GM12874 (cell line): ENCODE results near the gene OLFM2.

Experiments
- TF ChIP-seq, protein P1 (sequence below): IDR thresholded peaks from 2 replicates; pipeline ENCODE4 v1.5.1; 2011; ENCODE audit warnings: low read depth, mild to moderate bottlenecking, control low read depth, low read length, moderate library complexity; ENCODE audit not compliant: insufficient read depth

OLFM2 gene

DNA sequence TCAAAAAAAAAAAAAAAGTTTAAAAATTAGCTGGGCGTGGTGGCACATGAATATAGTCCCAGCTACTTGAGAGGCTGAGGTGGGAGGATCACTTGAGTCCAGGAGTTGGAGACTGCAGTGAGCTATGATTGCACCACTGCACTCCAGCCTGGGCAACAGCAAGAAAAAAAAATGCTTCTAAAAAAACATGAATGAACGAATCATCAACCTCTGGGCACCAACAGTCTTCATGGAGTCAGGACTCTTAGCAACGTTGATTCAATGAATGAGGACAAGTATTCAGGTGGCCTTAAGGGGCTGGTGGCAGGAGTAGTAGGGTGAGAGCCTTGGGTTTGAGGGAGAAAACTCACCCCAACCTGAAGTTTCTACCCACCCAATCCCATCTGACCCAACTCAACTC is 20.6 kb upstream of the OLFM2 start:
- TF ChIP-seq, protein P1, sequence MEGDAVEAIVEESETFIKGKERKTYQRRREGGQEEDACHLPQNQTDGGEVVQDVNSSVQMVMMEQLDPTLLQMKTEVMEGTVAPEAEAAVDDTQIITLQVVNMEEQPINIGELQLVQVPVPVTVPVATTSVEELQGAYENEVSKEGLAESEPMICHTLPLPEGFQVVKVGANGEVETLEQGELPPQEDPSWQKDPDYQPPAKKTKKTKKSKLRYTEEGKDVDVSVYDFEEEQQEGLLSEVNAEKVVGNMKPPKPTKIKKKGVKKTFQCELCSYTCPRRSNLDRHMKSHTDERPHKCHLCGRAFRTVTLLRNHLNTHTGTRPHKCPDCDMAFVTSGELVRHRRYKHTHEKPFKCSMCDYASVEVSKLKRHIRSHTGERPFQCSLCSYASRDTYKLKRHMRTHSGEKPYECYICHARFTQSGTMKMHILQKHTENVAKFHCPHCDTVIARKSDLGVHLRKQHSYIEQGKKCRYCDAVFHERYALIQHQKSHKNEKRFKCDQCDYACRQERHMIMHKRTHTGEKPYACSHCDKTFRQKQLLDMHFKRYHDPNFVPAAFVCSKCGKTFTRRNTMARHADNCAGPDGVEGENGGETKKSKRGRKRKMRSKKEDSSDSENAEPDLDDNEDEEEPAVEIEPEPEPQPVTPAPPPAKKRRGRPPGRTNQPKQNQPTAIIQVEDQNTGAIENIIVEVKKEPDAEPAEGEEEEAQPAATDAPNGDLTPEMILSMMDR, result no peak

DNA sequence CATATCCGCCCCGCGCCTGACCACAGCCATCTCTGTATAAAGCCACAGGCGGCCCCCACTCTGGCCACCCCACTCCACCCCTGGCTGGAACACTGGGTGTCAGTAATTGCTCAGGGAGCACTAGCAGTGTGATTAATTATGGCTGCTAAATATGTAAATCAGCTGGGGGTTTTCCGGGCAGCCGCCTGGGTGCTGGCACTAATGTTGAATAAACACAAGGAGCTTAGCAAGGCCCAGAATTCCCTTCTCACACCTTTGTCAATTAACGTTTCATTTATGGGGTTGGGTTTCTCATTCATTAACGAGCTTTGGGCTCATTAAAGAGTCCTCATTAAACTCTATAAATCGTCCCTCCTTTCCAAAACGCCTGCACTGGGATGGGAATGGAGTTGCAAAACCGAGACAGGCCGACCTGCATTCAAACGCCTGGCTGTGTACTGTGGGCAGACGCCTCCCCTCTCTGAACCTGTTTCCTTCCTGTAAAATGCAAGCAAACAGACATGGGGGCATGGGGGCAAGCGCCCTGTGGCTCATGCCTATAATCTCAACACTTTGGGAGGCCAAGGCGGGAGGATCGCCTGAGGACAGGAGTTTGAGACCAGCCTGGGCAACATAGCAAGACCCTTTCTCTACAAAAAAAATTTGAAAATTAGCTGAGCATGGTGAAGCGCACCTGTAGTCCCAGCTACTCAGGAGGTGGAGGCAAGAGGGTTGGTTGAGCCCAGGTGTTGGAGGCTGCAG is 17.7 kb upstream of the OLFM2 start:
- TF ChIP-seq, protein P1, result no peak

DNA sequence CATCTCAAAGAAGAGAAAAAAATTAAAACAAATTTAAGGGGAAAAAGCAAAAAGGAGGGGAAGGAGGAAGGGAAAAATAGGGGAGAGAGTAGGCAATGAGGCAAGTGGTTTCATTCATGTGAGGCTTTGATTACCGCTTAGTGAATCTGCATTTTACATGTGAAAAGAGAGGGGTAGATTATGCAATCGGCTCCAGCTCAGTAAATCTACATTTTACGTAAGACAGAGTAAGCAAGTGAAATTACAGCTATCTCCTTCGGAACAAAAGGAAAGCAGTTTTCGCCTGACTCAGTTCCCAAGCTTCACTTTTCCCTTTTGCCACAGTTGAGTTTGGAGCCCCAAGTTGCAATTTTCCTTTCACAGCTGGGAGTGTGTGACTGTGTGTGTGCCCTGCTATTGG is 16.0 kb upstream of the OLFM2 start:
- TF ChIP-seq, protein P1, result no peak

DNA sequence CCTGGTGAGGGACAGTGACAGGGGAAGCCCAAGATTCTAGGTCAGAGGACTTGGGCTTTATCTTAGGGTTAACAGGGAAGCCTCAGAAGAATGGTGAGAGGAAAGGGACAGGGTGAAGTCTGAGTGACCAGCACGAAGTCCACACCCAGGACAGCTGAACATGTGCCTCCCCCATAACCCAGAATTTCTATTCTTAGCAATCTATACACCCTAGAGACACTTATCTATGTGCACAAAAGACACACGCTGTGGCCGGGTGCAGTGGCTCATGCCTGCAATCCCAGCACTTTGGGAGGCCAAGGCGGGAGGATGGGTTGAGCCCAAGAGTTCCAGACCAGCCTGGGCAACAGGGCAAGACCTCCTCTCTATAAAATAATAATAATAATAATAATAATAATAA is 11.1 kb upstream of the OLFM2 start:
- TF ChIP-seq, protein P1, result no peak

DNA sequence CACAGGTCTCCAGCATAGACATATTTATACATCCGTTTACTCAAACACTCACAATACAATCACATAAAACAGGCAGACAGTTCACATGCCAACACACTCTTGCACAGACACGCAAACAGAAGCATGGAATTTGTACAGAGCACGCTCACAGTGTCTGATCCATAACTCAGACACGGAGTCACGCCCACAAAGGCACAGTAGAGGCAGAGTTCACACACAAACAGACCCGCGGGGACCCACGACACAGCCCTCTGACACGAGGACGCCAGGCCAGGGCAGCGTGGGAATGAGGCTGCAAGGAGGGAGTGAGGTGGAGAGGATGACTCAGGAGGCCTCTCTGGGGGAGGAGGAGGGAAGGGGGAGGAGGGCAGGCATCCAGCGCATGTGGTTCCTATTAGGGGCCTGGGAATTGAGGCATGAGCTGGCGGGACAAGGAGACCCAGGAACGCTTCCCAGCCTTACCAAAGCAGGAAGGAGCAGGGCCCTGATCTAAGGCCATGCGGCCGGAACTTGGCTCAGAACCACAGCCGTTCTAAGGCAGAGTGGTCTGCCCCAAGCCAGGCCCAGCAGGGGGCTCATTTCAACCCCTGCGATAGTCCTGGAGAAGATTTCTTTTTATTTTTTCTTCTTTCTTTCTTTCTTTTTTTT is 9.1 kb upstream of the OLFM2 start:
- TF ChIP-seq, protein P1, result no peak

DNA sequence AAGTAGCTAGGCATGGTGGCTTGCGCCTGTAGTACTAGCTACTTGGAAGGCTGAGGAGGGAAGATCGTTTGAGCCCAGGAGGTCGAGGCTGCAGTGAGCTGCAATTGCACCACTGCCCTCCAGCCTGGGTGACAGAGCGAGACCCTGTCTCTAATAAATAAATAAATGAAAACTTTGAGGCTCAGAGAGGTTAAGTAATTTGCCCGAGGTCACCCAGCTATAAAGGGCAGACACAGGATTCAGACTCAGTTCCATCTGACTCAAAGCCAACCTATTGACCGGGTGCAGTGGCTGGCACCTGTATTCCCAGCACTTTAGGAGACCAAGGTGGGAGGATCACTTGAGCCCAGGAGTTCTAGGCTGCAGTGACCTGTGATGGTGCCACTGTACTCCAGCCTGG is 7.4 kb upstream of the OLFM2 start:
- TF ChIP-seq, protein P1, result no peak

DNA sequence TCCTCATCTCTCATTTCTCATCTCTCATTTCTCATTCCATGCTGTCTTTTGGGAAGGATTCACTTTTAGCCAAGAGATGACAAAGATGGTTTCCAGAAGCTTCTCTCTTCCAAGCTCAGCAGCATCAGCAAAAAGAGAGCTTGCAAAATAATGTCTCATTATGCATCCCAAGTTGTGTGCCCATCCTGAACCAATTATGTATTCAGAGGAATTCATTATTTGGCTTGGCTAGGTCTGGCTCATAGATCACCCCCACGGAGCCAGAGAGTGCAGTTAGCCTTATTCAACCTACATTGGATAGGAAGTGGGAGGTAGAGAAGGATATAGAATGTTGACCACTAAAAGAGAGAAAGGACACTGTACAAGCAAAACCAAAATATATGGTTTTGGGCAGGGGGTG is 5.4 kb upstream of the OLFM2 start:
- TF ChIP-seq, protein P1, result no peak
